AG10803 (cell line): ENCODE results near the gene GFAP.

Source experiments
- DNase-seq: peaks from one replicate; pipeline ENCODE4 v3.0.0; 2010; ENCODE audit warnings: low read depth
- H3K4me3 ChIP-seq: 2 replicates; pipeline ENCODE4 v1.5.1; 2011; ENCODE audit warnings: mild to moderate bottlenecking, low read length, control low read depth
- CTCF ChIP-seq: conservative IDR thresholded peaks from 2 replicates; pipeline ENCODE4 v1.5.1; 2011; ENCODE audit warnings: mild to moderate bottlenecking, low read length, control low read depth, inconsistent platforms

GFAP gene

GRCh38 chr17:44880062-44880461, 35.2 kb downstream of the GFAP start:
- TF ChIP-seq CTCF = no peak
- no peak for DNase-seq

GRCh38 chr17:44879376-44879775, 35.9 kb downstream of the GFAP start:
- DNase-seq = no peak
- no peak overlapping the region for H3K4me3 ChIP-seq
- no peak for TF ChIP-seq CTCF

More at GRCh38 chr17:44880062-44880461, 35.2 kb downstream of the GFAP start:
- no peak overlapping the region for H3K4me3 ChIP-seq

DNA sequence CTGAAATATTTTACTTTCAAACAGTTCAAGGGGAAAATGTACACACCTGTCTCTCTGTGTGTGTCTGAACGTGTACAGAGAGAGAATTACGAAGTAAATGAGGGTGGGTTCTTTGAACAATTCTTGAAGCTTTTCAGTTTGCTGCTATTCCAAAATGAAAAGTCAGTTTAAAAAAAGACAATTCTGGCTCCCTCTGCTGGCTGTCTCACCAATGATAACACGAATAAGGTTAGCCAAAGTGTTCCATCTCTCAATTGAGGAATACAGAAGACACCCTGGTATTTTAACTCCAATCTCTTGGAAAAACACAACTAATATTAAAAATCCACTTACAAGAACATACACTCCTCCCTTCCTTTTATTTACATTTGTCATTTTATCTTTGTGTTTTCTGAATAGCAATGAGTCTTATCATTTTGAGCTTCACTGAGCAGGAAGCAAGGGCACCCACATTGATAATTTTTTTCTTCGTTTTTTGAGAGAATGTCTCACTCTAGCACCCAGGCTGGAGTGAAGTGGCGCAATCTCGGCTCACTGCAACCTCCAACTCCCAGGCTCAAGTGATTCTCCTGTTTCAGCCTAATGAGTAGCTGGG, 36.6 kb downstream of the GFAP start:
- DNase-seq = peak; percentile 48
- TF ChIP-seq CTCF = peak; percentile 80
- H3K4me3 ChIP-seq = no peak overlapping the region

- DNase-seq = no peak
- TF ChIP-seq CTCF = no peak
- no peak overlapping the region for H3K4me3 ChIP-seq
These were observed 38.2 kb downstream of the GFAP start for GRCh38 chr17:44877121-44877520.

- no peak for DNase-seq
- no peak for TF ChIP-seq CTCF
- H3K4me3 ChIP-seq = no peak overlapping the region
These were observed 39.5 kb downstream of the GFAP start for GRCh38 chr17:44875761-44876160.

GRCh38 chr17:44872131-44872768, 43.0 kb downstream of the GFAP start:
- no peak for TF ChIP-seq CTCF
- peak; percentile 37 for DNase-seq
- no peak overlapping the region for H3K4me3 ChIP-seq

GRCh38 chr17:44871556-44871955, 43.7 kb downstream of the GFAP start:
- TF ChIP-seq CTCF = no peak
- H3K4me3 ChIP-seq = no peak overlapping the region
- DNase-seq = no peak
